Umbilical cord (tissue), 2 donors: Measurements from ENCODE around the gene BMP6. TPM values are rescaled to one million over a fixed set of nuclear protein-coding genes. Genes with fewer than 3 reads are reported as not detected.
A peak's percentile ranks its signal among the peaks of the same experiment; 100 is the strongest.

Experiments
- DNase-seq: peaks from one replicate; pipeline ENCODE4 v3.0.0-alpha.2; 2015; ENCODE audit warnings: low spot score
- total RNA-seq: library from RNA; depleted of rRNA; stranded (reverse); fragments of >200 nt; gene quantifications from one replicate; pipeline ENCODE4 v1.2.3, GENCODE V29; 2014; ENCODE audit warnings: low replicate concordance; ENCODE audit not compliant: insufficient read depth

BMP6 gene
- total RNA-seq, 1 donor from 2014 or later: 144 TPM

DNA sequence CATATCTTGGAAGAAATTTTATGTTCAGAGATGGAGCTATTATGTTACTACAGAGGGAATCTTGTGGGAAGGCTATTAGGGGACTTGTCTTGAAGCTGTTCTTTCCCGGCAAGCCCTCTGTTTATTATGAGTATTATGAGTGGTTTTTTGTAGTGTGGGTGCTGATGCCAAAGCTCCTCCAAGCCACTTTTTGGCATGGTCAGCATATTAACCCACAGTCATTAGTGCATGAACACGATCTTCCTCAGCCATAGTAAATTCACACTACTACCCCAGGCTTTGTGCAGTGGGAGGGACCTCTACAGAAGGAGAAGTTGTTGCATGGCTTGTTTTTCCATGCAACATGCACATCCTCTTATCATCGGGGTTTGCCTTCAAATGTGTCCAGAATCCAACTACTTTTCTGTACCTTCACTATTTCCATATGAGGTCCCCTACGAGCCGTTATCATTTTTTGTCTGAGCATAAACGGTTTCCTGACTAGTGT is 6.5 kb upstream of the BMP6 start:
- no peak for DNase-seq

- no peak for DNase-seq
Observed at GRCh38 chr6:7720346-7720745, 5.6 kb upstream of the BMP6 start.

DNA sequence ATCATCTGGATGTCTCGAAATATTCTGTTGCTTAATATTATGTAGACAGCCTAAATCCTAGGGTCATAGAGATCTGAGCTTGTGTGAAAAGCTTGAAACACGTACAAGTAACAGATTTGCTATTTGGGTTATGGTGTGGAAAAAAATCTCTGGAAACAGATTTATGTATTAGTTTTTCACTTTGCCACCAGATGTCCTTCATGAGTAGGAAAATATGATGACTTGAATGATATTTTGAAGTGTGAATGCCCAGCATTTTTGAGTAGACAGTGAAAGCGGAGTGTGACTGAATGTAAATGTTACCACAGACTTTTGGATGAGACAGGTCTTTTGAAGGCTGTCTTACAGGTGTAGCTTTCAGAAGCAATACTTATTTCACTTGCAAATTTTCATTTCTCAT is 4.2 kb upstream of the BMP6 start:
- DNase-seq: peak; percentile 56

- DNase-seq: peak; percentile 88
Observed at GRCh38 chr6:7723041-7723447, 2.9 kb upstream of the BMP6 start.

DNA sequence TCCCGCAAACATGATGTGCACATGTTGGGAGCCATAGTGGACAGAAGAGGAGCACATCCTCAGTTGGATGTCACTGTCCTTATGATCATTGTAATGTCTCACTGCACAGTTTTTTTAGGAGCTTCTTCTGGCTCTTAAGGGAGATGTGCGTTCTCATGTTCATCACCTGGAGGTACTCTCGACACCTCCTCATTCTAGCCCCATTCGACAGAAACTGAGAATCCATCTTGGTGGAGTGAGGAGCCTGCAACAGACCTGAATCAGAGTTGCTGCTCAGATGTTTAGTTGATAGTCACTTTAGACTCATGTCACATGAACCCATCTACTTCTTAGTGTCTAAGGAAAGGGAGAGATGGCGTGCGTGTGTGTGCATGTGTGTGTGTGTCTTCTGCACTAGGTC is 2.3 kb upstream of the BMP6 start:
- no peak for DNase-seq

DNA sequence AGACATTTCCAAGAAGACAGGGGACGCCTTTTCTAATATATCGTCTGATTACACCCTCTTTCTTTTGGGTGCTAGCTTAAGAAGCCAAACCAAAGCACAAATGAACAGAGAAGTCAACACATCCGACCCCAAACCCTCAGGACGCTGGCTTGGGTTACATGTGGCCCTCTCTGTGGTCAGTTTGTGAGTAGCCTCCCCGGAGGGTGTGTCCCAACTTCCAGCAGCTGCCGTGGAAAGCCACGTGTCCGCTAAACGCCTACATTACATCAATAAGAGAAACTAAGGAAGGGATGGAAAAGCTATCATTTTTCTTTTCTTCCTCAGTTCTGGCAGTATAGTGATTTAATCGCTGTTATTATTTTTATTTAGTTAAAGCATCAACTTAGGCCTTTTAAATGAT is 487 bp upstream of the BMP6 start:
- DNase-seq: no peak

DNA sequence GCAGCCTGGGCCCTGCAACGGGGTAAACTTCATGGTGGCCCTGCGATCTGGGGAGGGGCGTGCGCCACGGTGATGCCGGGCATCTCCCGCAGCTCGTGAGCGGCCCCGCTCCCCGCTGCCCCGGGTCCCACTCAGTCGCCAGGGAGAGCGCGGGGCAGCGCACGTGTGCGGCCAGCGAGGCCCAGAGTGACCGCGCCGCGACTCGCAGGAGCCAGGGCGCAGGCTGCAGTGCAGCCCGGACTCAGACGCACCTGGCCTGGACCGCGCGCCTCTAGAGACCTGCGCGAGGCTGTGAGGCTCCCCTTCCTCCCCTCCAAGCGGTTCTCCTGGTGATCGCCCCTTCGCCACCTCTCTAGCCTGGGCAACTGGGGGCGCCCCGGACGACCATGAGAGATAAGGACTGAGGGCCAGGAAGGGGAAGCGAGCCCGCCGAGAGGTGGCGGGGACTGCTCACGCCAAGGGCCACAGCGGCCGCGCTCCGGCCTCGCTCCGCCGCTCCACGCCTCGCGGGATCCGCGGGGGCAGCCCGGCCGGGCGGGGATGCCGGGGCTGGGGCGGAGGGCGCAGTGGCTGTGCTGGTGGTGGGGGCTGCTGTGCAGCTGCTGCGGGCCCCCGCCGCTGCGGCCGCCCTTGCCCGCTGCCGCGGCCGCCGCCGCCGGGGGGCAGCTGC is 652 bp downstream of the BMP6 start:
- DNase-seq: no peak

- no peak for DNase-seq
Observed at GRCh38 chr6:7727086-7727945, 1.4 kb downstream of the BMP6 start.

- DNase-seq: peak; percentile 49
Observed at GRCh38 chr6:7727946-7728854, 2.3 kb downstream of the BMP6 start.

DNA sequence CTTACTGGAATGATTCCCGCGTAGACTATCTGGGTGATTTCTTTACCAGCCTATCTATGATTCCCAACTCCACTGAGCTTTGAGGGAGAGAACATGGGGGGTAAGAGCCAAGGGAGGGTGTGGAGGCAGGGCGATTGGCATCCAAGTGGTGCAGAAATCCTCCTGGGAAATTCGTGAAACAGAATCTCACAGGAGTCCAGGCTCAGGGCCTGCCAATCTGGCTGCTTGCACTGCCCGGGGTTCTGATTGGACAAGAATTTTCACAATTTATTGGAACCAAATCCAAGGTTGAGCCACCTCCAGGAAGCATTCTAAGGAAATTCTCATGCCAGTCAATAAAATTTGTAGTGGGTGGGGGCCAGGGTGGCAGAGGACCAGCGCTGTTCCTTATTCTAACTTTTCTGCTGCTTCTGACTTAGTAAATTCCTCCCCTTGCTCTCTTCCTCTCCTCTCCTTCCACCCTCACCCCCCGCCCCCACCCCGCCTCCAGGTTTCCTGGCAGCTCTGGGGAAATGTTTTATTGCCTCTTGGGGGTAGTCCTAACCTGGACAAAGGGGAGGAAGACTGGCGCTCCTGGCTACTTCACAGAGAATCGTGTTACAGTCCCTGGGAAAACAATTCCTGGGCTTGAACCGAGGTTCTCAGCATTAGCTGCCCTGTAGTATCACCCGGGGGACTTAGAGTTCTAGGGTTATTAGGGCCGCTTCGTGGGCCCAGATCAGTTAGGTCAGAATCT is 3.1 kb downstream of the BMP6 start:
- DNase-seq: no peak

GRCh38 chr6:7730001-7730783 is 4.3 kb downstream of the BMP6 start:
- no peak for DNase-seq

- DNase-seq: no peak
Observed at GRCh38 chr6:7730784-7731227, 4.9 kb downstream of the BMP6 start.

GRCh38 chr6:7731294-7731693 is 5.4 kb downstream of the BMP6 start:
- DNase-seq: no peak

GRCh38 chr6:7732228-7732627 is 6.3 kb downstream of the BMP6 start:
- DNase-seq: no peak

DNA sequence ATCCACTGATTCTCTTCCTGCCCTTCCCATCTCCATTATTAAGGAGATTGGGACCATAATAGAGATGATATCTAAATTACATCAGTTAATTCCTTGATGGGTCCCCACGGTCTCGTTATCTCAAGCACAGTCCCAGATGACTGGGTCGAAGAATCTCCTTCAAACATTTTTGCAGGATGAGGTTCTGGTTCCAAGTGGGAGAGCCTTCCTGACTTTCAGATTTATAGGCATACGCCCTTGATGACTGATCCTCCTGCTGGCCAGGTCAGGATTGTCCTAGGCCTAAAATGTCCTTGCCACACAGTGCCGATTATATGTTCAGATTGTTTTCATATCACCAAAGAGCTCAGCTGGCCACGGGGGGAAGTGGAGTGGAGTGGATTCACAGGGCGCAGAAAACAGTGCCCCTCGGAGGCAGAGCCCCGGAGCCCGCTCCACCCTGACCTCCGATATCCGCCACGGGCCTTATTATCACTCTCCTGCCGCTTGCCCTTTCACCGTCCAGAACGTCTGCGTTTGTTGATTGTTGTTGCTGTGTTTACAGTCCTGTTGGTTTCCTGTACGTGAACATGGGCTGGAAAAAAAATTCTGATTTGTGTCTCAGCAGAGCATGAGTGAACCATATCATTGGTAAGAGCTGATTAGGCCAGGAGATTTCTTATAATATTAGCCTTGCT is 8.9 kb downstream of the BMP6 start:
- DNase-seq: no peak

- DNase-seq: no peak
Observed at GRCh38 chr6:7737106-7737505, 11.2 kb downstream of the BMP6 start.

DNA sequence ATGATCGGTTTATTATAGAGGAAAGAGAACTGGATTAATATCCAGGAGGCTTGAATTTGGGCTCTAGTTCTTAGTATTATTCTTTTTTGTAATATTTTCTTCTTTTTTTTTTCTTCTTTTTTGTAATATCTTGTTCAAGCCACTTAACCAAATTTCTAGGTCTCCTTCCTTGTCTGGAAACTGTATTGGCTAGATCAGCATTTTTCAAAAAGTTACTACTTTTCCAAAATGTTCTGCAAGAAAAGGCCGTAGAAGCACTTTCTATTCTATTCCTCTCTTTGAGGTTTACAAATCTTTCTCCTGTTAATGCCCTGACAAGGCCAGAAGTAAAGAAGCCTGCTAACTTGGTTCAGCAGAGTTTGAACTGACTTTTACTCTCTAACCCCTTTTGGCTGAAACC is 12.0 kb downstream of the BMP6 start:
- DNase-seq: no peak

GRCh38 chr6:7742223-7742785 is 16.4 kb downstream of the BMP6 start:
- no peak for DNase-seq

- DNase-seq: no peak
Observed at GRCh38 chr6:7745942-7746341, 20.0 kb downstream of the BMP6 start.
